ENCODE results near the gene KCNT2.

The KCNT2 gene

GRCh38 chr1:196393742-196394141 lies 214.5 kb downstream of the KCNT2 start:
- Histone ChIP-seq H3K9ac (ENCODE audit: low read length) (no peak overlapping the region), H4K20me1 (ENCODE audit: insufficient read depth, low read length) (no peaks in the 10 kb centered on the region), H3K27ac (ENCODE audit: low read length) (no peak overlapping the region), H3K4me1 (ENCODE audit: low read length) (no peaks in the 10 kb centered on the region), H3K36me3 (replicated peaks; ENCODE audit: insufficient read depth, low read length) (no peaks in the 10 kb centered on the region), H2AFZ (ENCODE audit: low read length) (no peak overlapping the region), H3F3A (ENCODE audit: insufficient read depth, low read length) (no peaks in the 10 kb centered on the region), H3K4me3 (ENCODE audit: low read length) (no peak overlapping the region), H3K79me2 (ENCODE audit: low read length) (no peaks in the 10 kb centered on the region), H3K9me3 (replicated peaks; ENCODE audit: insufficient read depth, low read length) (no peaks in the 10 kb centered on the region), H3K4me2 (ENCODE audit: low read depth, low read length) (no peak overlapping the region), H3K9me2 (replicated peaks; ENCODE audit: insufficient read depth, low read length) (no peaks in the 10 kb centered on the region), H3K27me3 (replicated peaks; ENCODE audit: insufficient read depth, low read length) (no peaks in the 10 kb centered on the region)
- TF ChIP-seq, protein P1, sequence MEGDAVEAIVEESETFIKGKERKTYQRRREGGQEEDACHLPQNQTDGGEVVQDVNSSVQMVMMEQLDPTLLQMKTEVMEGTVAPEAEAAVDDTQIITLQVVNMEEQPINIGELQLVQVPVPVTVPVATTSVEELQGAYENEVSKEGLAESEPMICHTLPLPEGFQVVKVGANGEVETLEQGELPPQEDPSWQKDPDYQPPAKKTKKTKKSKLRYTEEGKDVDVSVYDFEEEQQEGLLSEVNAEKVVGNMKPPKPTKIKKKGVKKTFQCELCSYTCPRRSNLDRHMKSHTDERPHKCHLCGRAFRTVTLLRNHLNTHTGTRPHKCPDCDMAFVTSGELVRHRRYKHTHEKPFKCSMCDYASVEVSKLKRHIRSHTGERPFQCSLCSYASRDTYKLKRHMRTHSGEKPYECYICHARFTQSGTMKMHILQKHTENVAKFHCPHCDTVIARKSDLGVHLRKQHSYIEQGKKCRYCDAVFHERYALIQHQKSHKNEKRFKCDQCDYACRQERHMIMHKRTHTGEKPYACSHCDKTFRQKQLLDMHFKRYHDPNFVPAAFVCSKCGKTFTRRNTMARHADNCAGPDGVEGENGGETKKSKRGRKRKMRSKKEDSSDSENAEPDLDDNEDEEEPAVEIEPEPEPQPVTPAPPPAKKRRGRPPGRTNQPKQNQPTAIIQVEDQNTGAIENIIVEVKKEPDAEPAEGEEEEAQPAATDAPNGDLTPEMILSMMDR (IDR thresholded peaks at IDR 0.05; ENCODE audit: low read length), result no peak
- TF ChIP-seq EZH2 (optimal IDR thresholded peaks at IDR 0.05; ENCODE audit: low read depth, low read length), result no peak
- no peak for TF ChIP-seq EZH2phosphoT487 (IDR thresholded peaks at IDR 0.05; ENCODE audit: low read length)
- DNase-seq, result no peak

DNA sequence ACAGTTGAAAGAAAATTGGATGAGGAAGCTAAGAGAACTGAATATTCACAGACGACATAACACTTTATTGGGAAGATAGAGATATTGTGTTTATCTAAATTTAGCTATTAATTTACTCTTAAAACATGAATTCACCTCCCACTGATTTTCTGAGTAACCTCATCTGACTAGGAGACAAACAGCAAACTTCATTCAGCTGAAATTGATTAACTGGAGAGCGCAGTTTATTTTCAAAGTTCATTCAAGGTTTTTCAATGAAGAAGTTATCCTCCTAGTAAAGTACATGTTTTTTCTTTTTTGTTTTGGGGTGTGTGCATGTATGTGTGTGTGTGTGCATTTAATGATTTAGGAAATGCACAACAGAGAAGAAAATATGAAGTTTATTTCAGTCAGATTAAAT lies 215.0 kb downstream of the KCNT2 start:
- no peaks in the 10 kb centered on the region for H3K79me2 ChIP-seq (ENCODE audit: low read length)
- H3K27ac ChIP-seq (ENCODE audit: low read length), result no peak overlapping the region
- H3F3A ChIP-seq (ENCODE audit: insufficient read depth, low read length), result no peaks in the 10 kb centered on the region
- no peaks in the 10 kb centered on the region for H3K4me1 ChIP-seq (ENCODE audit: low read length)
- no peaks in the 10 kb centered on the region for H4K20me1 ChIP-seq (ENCODE audit: insufficient read depth, low read length)
- no peak overlapping the region for H3K9ac ChIP-seq (ENCODE audit: low read length)
- H3K4me3 ChIP-seq (ENCODE audit: low read length), result no peak overlapping the region
- no peak for DNase-seq
- no peaks in the 10 kb centered on the region for H3K27me3 ChIP-seq (replicated peaks; ENCODE audit: insufficient read depth, low read length)
- TF ChIP-seq EZH2 (optimal IDR thresholded peaks at IDR 0.05; ENCODE audit: low read depth, low read length), result no peak
- TF ChIP-seq, protein P1 (IDR thresholded peaks at IDR 0.05; ENCODE audit: low read length), result no peak
- TF ChIP-seq EZH2phosphoT487 (IDR thresholded peaks at IDR 0.05; ENCODE audit: low read length), result no peak
- H3K4me2 ChIP-seq (ENCODE audit: low read depth, low read length), result no peak overlapping the region
- H3K9me2 ChIP-seq (replicated peaks; ENCODE audit: insufficient read depth, low read length), result no peaks in the 10 kb centered on the region
- no peaks in the 10 kb centered on the region for H3K9me3 ChIP-seq (replicated peaks; ENCODE audit: insufficient read depth, low read length)
- H2AFZ ChIP-seq (ENCODE audit: low read length), result no peak overlapping the region
- H3K36me3 ChIP-seq (replicated peaks; ENCODE audit: insufficient read depth, low read length), result no peaks in the 10 kb centered on the region

GRCh38 chr1:196387766-196388165 lies 220.5 kb downstream of the KCNT2 start:
- no peak overlapping the region for H3K4me3 ChIP-seq (ENCODE audit: low read length)
- H2AFZ ChIP-seq (ENCODE audit: low read length), result no peak overlapping the region
- no peaks in the 10 kb centered on the region for H3K9me2 ChIP-seq (replicated peaks; ENCODE audit: insufficient read depth, low read length)
- H3K79me2 ChIP-seq (ENCODE audit: low read length), result no peaks in the 10 kb centered on the region
- no peak for DNase-seq
- no peak overlapping the region for H3K9ac ChIP-seq (ENCODE audit: low read length)
- no peaks in the 10 kb centered on the region for H3F3A ChIP-seq (ENCODE audit: insufficient read depth, low read length)
- TF ChIP-seq, protein P1 (IDR thresholded peaks at IDR 0.05; ENCODE audit: low read length), result no peak
- TF ChIP-seq EZH2phosphoT487 (IDR thresholded peaks at IDR 0.05; ENCODE audit: low read length) (no peak), EZH2 (optimal IDR thresholded peaks at IDR 0.05; ENCODE audit: low read depth, low read length) (no peak)
- H3K4me2 ChIP-seq (ENCODE audit: low read depth, low read length), result no peak overlapping the region
- H3K27ac ChIP-seq (ENCODE audit: low read length), result no peak overlapping the region
- no peaks in the 10 kb centered on the region for H3K36me3 ChIP-seq (replicated peaks; ENCODE audit: insufficient read depth, low read length)
- no peaks in the 10 kb centered on the region for H4K20me1 ChIP-seq (ENCODE audit: insufficient read depth, low read length)
- no peaks in the 10 kb centered on the region for H3K4me1 ChIP-seq (ENCODE audit: low read length)
- no peaks in the 10 kb centered on the region for H3K27me3 ChIP-seq (replicated peaks; ENCODE audit: insufficient read depth, low read length)
- H3K9me3 ChIP-seq (replicated peaks; ENCODE audit: insufficient read depth, low read length), result no peaks in the 10 kb centered on the region
